Coronary artery (tissue), 2 donors: Measurements from ENCODE around the gene FAM50A.

Experiments
- DNase-seq: peaks from one replicate; pipeline ENCODE4 v3.0.0-alpha.2; 2017; ENCODE audit warnings: low spot score
- H3K27ac ChIP-seq, 2 donors: fragments of 200-600 bp; sonication (generic); one replicate each; pipeline ENCODE4 v1.5.1; 2016 to 2019
- H3K4me3 ChIP-seq: fragments of 200-600 bp; sonication (generic); 2 replicates; pipeline ENCODE4 v1.5.1; 2016; ENCODE audit warnings: mild to moderate bottlenecking, moderate library complexity
- CTCF ChIP-seq: fragments of 200-600 bp; sonication (generic); IDR thresholded peaks from one replicate; pipeline ENCODE4 v1.5.1; 2019; ENCODE audit warnings: antibody characterized with exemption

The FAM50A gene

GRCh38 chrX:154486396-154487207, 42.7 kb downstream of the FAM50A start, which contains the start of gene UBL4A:
Gene UBL4A (minus strand): TSS chrX:154486615. CDS start chrX:154486584, 31 bp downstream.
- H3K27ac ChIP-seq: peak within 1 kb of the TSS; percentile 63 to 90
- DNase-seq: no peak
- no peak for TF ChIP-seq CTCF
- peak within 1 kb of the TSS; percentile 85 for H3K4me3 ChIP-seq

- DNase-seq: no peak
- no peak for TF ChIP-seq CTCF
- Histone ChIP-seq H3K4me3 (no peak overlapping the region), H3K27ac (peak overlapping the region in 1 of 2 donors; percentile 90)
These were observed 43.8 kb downstream of the FAM50A start for GRCh38 chrX:154487518-154488290.

GRCh38 chrX:154488336-154489075, 44.6 kb downstream of the FAM50A start:
- no peak for TF ChIP-seq CTCF
- Histone ChIP-seq H3K4me3 (peak overlapping the region; percentile 72), H3K27ac (peak overlapping the region in 1 of 2 donors; percentile 87)
- DNase-seq: peak; percentile 70

- no peak for TF ChIP-seq CTCF
- peak overlapping the region; percentile 72 for H3K4me3 ChIP-seq
- no peak for DNase-seq
- H3K27ac ChIP-seq: peak overlapping the region; percentile 87 to 88
These were observed 45.2 kb downstream of the FAM50A start for GRCh38 chrX:154489182-154489581.

- DNase-seq: no peak
- peak overlapping the region; percentile 87 to 88 for H3K27ac ChIP-seq
- peak overlapping the region; percentile 72 for H3K4me3 ChIP-seq
- no peak for TF ChIP-seq CTCF
These were observed 46.1 kb downstream of the FAM50A start for GRCh38 chrX:154490021-154490413.

- H3K27ac ChIP-seq: peak within 1 kb of the TSS; percentile 87 to 88
- peak within 1 kb of the TSS; percentile 72 for H3K4me3 ChIP-seq
- no peak for TF ChIP-seq CTCF
- DNase-seq: peak; percentile 96
These were observed 46.6 kb downstream of the FAM50A start, which contains the start of gene SLC10A3 for GRCh38 chrX:154490414-154491083. Gene SLC10A3 (minus strand): TSS chrX:154490629. CDS start chrX:154488940, 1,689 bp downstream.
